H7 (cell line): ENCODE data around the gene KRTAP4-16. TPM values are rescaled to one million over a fixed set of nuclear protein-coding genes. Genes with fewer than 3 reads are reported as not detected.
A peak's percentile ranks its signal among the peaks of the same experiment; 100 is the strongest.
"Not testable (repeated sequence)": the region's sequence is repeated elsewhere in the genome, so short reads cannot be mapped to it uniquely, and the experiment has no call there.

Source experiments
- DNase-seq: peaks from one replicate; pipeline ENCODE4 v3.0.0; 2012
- H3K27me3 ChIP-seq: 2 replicates; pipeline ENCODE4 v1.6.0; 2011; ENCODE audit warnings: mild to moderate bottlenecking, low read length; ENCODE audit not compliant: control insufficient read depth, insufficient read depth
- H3K36me3 ChIP-seq: replicated peaks from 2 replicates; pipeline ENCODE4 v1.5.1; 2011; ENCODE audit warnings: low read length; ENCODE audit not compliant: control insufficient read depth, insufficient read depth
- H3K4me3 ChIP-seq: 2 replicates; pipeline ENCODE4 v1.5.1; 2011; ENCODE audit warnings: low read depth, mild to moderate bottlenecking, control low read depth, low read length, moderate library complexity; ENCODE audit not compliant: insufficient read depth
- total RNA-seq: library from RNA; depleted of rRNA; stranded (reverse); fragments of >200 nt; shearing (Covaris generic); gene quantifications from 2 replicates; pipeline ENCODE4 v1.2.3, GENCODE V29; 2014

Gene KRTAP4-16
- total RNA-seq, 1 experiment from 2014 or later, result not detected

- no peak for DNase-seq
- H3K27me3 ChIP-seq, result no peaks in the 10 kb centered on the region
- H3K4me3 ChIP-seq, result no peak overlapping the region
- no peaks in the 10 kb centered on the region for H3K36me3 ChIP-seq
These were observed 34.7 kb downstream of the KRTAP4-16 start for GRCh38 chr17:41067281-41067680.

GRCh38 chr17:41065829-41066624 is 36.0 kb downstream of the KRTAP4-16 start, which contains the start of gene KRTAP2-4:
Gene KRTAP2-4 (minus strand): TSS chr17:41065879. CDS start chr17:41065845, 34 bp downstream.
- Histone ChIP-seq H3K36me3 (no peaks in the 10 kb centered on the region), H3K27me3 (no peaks in the 10 kb centered on the region), H3K4me3 (no peak within 1 kb of the TSS)
- DNase-seq, result no peak

GRCh38 chr17:41065016-41065689 is 36.9 kb downstream of the KRTAP4-16 start:
- not testable (repeated sequence) for DNase-seq, H3K36me3 ChIP-seq

GRCh38 chr17:41064301-41064700 is 37.7 kb downstream of the KRTAP4-16 start:
- Histone ChIP-seq H3K36me3 (no peaks in the 10 kb centered on the region), H3K27me3 (no peaks in the 10 kb centered on the region), H3K4me3 (no peak overlapping the region)
- DNase-seq, result no peak

More at GRCh38 chr17:41065016-41065689, 36.9 kb downstream of the KRTAP4-16 start:
- not testable (repeated sequence) for H3K27me3 ChIP-seq, H3K4me3 ChIP-seq

- Histone ChIP-seq H3K27me3 (no peaks in the 10 kb centered on the region), H3K4me3 (no peak overlapping the region), H3K36me3 (no peaks in the 10 kb centered on the region)
- no peak for DNase-seq
These were observed 38.6 kb downstream of the KRTAP4-16 start for GRCh38 chr17:41063449-41063848.

- DNase-seq, result no peak
- no peaks in the 10 kb centered on the region for H3K36me3 ChIP-seq
- H3K27me3 ChIP-seq, result no peaks in the 10 kb centered on the region
- H3K4me3 ChIP-seq, result no peak overlapping the region
These were observed 40.0 kb downstream of the KRTAP4-16 start for GRCh38 chr17:41061964-41062363.

GRCh38 chr17:41060052-41060604 is 41.9 kb downstream of the KRTAP4-16 start, which contains the start of gene KRTAP2-3:
Gene KRTAP2-3 (minus strand): TSS chr17:41060114. CDS start chr17:41060050, 64 bp downstream.
- Histone ChIP-seq H3K27me3 (no peaks in the 10 kb centered on the region), H3K4me3 (no peak within 1 kb of the TSS), H3K36me3 (no peaks in the 10 kb centered on the region)
- DNase-seq, result no peak

GRCh38 chr17:41059276-41060051 is 42.5 kb downstream of the KRTAP4-16 start:
- H3K27me3 ChIP-seq, H3K4me3 ChIP-seq, H3K36me3 ChIP-seq: not testable (repeated sequence)
- DNase-seq, result peak; percentile 29

GRCh38 chr17:41058741-41059140 is 43.3 kb downstream of the KRTAP4-16 start:
- no peaks in the 10 kb centered on the region for H3K27me3 ChIP-seq
- no peak overlapping the region for H3K4me3 ChIP-seq
- DNase-seq, result no peak
- no peaks in the 10 kb centered on the region for H3K36me3 ChIP-seq

GRCh38 chr17:41057547-41057946 is 44.5 kb downstream of the KRTAP4-16 start:
- no peak for DNase-seq
- no peaks in the 10 kb centered on the region for H3K27me3 ChIP-seq

GRCh38 chr17:41055130-41055529 is 46.9 kb downstream of the KRTAP4-16 start, which contains the start of gene KRTAP2-2:
Gene KRTAP2-2 (minus strand): TSS chr17:41055230. CDS start chr17:41055211, 19 bp downstream.
- not testable (repeated sequence) for DNase-seq, H3K36me3 ChIP-seq, H3K27me3 ChIP-seq, H3K4me3 ChIP-seq

More at GRCh38 chr17:41057547-41057946, 44.5 kb downstream of the KRTAP4-16 start:
- Histone ChIP-seq H3K36me3 (no peaks in the 10 kb centered on the region), H3K4me3 (no peak overlapping the region)

- H3K27me3 ChIP-seq, H3K4me3 ChIP-seq, DNase-seq, H3K36me3 ChIP-seq: not testable (repeated sequence)
These were observed 47.5 kb downstream of the KRTAP4-16 start for GRCh38 chr17:41054556-41054955.

- no peak overlapping the region for H3K4me3 ChIP-seq
These were observed 48.0 kb downstream of the KRTAP4-16 start for GRCh38 chr17:41054025-41054424.

GRCh38 chr17:41052566-41052965 is 49.4 kb downstream of the KRTAP4-16 start:
- H3K27me3 ChIP-seq, result no peaks in the 10 kb centered on the region
- H3K36me3 ChIP-seq, result no peaks in the 10 kb centered on the region
- no peak overlapping the region for H3K4me3 ChIP-seq
- DNase-seq, result no peak

More at GRCh38 chr17:41054025-41054424, 48.0 kb downstream of the KRTAP4-16 start:
- H3K36me3 ChIP-seq, result no peaks in the 10 kb centered on the region
- no peak for DNase-seq
- H3K27me3 ChIP-seq, result no peaks in the 10 kb centered on the region
